Renal cortical epithelial cell (primary cell): ENCODE results near the gene INSL6. TPM values are rescaled to one million over a fixed set of nuclear protein-coding genes. Genes with fewer than 3 reads are reported as not detected.
A peak's percentile ranks its signal among the peaks of the same experiment; 100 is the strongest.
"Not testable (repeated sequence)": the region's sequence is repeated elsewhere in the genome, so short reads cannot be mapped to it uniquely, and the experiment has no call there.

Source experiments
- DNase-seq: peaks from one replicate; pipeline ENCODE4 v3.0.0-alpha.2; 2011; ENCODE audit warnings: low read depth
- total RNA-seq: library from RNA; depleted of rRNA; stranded (reverse); fragments of >200 nt; gene quantifications from 2 replicates; pipeline ENCODE4 v1.2.3, GENCODE V29; 2014

Gene INSL6, protein sequence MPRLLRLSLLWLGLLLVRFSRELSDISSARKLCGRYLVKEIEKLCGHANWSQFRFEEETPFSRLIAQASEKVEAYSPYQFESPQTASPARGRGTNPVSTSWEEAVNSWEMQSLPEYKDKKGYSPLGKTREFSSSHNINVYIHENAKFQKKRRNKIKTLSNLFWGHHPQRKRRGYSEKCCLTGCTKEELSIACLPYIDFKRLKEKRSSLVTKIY
- not detected in 2 replicates for total RNA-seq

DNA sequence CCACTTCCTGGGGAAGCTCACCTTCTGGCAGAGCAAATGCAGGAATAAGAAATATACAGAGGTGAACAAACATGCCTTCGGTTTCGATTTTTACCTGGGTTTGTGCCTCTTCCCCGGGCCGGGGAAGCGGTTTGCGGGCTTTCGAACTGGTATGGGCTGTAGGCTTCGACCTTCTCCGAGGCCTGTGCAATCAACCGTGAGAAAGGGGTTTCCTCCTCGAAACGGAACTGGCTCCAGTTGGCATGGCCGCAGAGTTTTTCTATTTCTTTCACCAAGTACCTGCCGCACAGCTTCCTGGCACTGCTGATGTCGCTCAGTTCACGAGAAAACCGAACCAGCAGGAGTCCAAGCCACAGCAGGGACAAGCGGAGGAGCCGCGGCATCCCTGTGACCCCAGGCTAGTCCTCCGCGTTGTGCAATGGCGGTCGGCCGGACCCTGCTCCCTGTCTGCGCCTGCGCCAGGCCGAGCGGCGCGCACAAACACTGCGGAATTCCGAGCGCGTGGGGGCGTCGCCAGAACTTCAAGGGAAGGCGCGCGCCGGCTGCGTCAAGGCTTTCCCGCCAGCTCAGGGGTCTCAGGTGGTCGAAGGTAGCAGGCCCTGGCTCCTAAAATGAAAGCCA lies at the start of gene INSL6:
Gene INSL6, minus strand, starts transcription at position 420 of the 621 bp plus-strand sequence. Its CDS starts 37 bp downstream, at position 383.
- no peak for DNase-seq

DNA sequence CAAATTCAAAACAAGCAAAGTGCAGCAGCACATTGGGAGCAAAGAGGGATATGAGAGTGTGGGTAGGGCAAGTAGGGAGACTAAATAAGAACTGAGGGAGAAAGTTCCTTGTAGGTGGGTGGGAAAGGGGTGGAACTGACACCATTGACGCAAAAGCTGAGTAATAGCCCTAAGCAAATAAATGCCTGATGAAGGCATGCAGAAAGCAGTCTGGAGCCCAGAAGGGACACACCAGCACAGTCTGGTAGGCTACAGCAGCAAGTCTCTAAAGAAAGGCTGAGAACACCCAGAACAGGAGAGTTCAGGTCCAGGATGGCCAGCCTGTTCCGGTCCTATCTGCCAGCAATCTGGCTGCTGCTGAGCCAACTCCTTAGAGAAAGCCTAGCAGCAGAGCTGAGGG lies 45.8 kb upstream of the INSL6 start, which contains the start of gene INSL4:
Gene INSL4, plus strand, starts transcription at position 208 of the 400 bp plus-strand sequence. Its CDS starts 105 bp downstream, at position 313.
- DNase-seq, result peak; percentile 16

DNA sequence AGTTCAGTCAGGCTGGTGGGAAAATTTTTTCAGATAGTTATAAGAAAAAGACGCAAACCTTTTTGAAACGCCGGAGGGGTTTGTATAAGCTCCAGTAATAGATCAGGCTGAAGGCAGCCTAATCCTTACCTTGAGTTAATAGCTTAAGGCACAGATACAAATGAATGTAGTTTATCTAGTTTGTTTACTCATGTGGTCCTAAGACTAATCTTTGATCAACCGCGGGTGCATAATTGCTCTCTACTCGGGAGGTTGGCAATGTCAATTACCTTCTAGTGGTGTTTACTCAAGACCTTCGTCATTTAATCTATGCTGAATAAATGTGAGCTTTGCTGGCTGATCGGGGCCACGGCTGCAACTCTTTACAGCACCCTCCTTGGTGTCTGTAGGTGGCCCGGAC lies 45.1 kb upstream of the INSL6 start:
- DNase-seq, result no peak

DNA sequence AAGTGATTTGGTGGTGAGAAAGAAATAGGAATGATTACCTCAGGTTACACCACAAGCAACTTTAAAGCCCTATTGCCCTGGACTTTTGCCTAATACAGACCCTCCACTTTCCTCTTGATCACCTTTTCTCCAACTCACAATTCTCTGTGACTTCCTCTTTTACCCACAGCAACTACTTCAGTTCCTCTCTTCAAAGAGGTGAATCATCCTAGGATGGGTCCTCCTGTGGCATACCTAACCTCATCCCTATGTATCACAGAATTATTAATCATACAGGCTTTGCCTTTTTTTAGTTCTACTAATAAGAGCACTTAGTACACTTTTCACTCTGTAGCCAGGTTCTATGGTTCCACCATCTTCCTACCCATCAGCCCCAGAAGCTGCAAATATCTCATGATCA lies 19.6 kb upstream of the INSL6 start:
- no peak for DNase-seq

DNA sequence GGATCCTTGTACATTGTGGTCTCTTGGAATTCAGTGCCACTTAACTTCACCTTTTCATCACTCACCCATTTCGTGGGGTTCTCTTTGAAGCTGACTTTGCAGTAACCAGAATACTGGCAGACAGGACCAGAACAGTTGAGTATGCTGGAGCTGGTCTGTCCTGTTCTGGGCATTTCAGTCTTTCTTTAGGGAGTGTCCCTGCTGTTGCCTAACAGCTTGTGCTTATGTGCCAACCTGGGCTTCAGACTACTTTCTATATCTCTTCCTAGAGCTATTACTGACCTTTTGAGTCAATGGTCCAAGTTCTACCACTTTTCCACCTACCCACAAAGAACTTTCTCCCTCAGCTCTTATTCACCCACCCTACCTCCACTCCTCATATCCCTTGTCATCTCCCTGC lies 10.0 kb upstream of the INSL6 start:
- no peak for DNase-seq

DNA sequence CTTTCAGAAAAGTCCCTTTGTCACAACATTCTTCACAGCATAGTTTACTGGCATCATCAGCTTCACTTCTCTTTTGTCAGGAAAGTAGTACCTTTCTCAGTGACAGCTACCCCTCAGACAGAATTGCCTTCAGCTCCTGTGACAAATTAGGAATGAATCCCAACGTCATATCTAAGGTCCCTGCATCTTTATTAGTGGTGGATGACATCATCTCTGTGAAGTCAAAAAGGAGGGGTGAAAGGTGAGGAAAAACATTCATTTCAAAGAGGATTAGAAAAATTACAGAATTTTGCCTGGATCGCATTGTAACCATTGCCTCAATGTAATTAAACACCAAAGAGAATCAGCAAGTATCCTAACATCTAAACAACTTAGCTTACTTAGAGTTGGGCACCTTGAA lies 7.9 kb upstream of the INSL6 start:
- no peak for DNase-seq

DNA sequence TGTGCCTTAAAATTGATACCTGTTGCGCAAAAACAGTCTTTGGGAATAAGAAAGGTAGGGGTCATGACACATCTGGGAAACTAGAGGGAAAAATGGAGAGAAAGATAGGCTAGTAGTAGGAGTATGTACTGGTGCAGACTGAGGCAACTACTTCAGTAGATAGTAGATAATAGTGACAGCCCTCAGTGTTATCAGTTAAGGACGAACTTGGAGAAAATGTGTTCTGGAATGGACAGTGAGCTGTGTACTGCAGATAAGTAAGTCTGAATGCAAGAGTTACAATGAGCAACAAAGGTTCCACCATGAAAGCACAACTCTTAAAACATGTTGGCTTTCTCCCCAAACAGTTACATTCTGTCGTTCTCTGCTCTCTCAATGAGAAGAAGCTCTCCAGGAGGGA lies 6.5 kb upstream of the INSL6 start:
- DNase-seq, result no peak

DNA sequence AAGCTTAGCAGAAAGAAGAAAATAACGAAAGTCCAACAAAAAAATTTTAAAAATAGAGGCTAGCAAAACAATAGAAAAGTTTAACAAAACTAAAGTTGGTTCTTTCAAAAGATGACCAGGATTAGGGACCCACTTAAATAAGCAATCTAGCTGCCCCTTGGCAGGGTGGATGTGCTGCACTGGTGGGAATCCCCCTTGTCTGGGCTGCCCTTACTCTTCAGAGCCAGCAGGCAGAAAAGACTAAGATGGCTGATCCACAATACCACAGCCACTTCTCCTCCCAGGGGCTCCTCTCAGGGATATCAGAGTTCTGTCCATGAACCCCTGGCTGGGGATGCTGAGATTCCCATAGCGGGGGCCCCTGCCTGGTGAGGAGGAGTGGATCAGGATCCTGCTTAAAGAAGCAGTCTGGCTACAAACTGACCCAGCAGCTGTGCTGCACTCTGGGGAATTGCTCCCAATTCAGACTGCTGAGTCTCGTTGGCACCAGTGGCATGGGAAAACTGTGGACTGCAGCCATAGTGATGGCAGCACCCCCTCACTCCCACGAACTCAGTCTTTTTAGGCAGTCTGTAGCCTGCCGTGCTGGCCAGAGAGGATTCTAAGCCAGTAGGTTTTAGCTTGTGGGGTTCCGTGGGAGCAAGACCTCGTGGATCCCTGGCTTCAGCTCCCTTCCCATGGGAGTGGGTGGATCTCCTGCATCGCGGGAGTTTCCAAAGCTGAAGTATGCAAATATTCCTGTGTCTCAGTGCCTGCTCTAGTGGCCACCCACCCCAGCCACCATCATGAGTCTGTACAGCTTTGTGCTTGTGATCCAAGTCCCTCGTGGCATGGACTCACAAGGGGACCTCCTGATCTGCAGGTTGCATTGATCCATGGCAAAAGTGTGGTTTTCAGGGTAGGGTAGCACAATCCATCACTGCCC lies 2.9 kb upstream of the INSL6 start:
- DNase-seq, result no peak

DNA sequence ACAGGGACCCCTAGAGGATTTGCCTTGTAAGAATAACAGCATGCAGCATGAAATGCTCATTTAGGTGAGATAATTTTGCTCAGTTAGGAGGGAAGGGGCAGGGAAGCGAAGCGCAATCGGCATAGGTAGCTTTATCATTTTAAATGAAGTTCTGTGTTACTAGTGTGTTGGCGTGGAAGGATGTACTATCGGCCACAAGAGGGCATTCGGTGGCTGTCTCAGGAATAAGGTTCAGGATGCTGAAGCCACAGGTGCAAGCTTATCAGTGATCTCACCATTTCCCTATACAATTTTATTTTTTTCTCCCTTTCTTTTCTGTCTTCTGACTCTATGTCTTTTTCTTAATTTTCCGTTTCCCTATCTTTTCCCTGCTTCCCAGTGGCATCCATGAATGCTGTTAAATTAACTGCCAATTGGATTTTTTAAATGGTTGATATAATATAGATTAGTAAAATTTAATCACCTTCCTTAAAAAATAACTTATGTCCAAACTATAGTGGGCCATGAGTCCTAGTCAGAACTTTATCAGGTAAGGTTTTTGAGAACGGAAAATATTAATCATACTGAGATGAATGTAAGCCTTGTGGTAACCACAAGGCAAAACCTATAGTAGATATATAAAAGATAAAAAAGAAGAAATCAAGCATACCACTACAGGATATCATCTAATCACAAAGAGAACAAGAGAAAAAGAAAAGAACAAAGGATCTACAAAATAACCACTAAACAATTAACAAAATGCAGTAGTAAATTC lies 1.2 kb upstream of the INSL6 start:
- peak; percentile 66 for DNase-seq

DNA sequence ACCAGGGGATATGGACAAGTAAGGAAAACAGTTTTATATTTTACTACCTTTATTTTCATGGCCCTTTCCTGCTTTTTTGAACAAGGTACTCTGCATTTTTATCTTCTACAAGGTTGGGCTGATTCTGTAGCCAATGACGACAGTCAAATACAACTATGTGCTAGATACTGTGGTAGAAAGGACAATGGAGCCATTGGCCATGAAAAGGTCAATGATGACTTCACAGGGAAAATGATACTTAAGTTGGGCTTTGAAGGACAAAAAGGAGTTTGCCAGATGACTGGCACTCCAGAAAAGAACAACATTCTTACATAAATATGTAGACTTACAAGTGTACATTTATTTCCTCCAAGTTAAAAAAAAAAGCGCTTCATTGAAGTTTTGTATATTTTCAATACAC lies 663 bp downstream of the INSL6 start:
- no peak for DNase-seq

DNA sequence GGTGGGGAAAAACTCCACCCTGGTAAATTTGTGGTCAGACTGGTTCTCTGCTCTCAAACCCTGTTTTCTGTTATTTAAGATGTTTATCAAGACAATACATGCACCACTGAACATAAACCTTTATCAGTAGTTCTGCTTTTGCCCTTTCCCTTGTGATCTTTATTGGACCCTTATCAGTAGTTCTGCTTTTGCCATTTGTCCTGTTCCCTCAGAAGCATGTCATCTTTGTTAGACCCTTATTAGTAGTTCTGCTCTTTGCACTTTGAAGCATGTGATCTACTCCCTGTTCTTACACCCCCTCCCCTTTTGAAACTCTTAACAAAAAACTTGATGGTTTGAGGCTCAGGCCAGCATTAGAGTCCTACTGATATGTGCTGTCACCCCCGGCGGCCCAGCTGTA lies 4.8 kb downstream of the INSL6 start:
- DNase-seq, result not testable (repeated sequence)

DNA sequence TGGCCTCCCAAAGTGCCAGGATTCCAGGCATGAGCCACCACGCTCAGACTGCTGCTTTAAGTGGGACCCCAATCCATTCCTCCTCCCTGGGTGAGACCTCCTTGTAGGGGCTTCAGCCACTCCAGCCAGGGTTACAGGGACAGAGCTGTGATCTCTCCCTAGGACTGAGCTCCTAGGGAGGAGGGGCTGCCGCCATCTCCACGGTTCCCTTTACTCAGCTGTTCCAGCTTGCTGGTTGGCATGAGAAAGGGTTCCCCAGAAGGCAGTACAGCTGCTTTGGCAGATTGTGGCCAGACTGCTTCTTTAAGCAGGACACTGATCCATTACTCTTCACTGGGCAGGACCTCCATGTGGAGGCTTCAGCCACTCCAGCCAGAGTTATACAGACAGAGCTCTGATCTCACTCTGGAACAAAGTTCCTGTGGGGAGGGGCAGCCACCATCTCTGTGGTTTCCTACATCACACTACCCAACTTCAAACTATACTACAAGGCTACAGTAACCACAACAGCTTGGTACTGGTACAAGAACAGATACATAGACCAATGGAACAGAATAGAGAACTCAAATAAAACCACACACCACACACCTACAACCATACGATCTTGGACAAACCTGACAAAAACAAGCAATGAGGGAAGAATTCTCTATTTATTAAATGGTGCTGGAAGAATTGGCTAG lies 7.2 kb downstream of the INSL6 start:
- no peak for DNase-seq

DNA sequence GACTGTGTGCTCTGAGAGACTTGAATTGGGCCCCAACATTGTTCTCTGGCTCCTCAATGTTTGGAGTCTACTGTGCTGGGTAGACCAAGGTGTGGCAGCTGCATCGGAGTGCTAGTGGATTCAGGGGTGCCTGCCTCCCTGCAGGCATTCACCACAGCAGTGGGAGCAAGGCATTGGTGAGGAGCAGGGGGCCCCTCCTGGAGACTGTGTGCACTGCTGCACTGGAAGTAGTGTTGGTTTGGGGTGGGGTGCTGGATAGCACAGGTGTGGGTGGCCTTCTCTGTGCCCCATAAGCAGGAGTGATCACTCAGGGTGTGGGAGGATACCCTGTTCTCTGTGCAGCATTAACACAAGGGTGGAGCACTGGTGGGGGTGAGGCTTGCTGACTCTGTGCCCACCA lies 39.2 kb downstream of the INSL6 start:
- no peak for DNase-seq

DNA sequence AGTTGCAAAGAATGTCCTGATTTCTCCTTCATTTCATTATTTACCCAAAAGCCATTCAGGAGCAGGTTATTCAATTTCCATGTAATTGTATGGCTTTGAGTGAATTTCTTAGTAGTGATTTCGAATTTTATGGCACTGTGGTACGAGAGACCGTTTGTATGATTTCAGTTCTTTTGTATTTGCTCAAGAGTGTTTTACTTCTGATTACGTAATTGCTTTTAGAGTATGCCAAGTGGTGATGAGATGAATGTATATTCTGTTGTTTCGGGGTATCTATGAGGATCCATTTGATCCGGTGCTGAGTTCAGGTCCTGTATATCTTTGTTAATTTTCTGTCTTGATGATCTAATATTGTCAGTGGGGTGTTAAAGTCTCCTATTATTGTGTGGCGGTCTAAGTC lies 41.2 kb downstream of the INSL6 start:
- no peak for DNase-seq

DNA sequence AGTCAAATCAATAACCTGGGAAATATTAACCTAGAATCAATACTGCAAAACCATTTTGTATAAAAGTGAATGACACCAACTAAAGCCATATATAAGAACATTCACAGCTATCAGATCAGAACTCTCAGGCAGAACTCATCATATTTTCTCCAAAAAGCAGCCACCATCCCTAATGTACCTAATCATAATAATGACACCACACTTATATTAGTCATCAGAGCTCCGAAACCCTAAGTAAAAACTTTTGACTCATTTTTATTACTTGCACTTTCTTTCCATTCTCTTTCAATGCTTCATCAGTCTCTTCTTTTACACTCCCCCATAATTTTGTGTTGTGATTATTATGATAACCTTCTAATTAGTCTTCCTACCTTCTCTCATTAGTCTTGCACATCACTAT lies 45.3 kb downstream of the INSL6 start:
- no peak for DNase-seq

DNA sequence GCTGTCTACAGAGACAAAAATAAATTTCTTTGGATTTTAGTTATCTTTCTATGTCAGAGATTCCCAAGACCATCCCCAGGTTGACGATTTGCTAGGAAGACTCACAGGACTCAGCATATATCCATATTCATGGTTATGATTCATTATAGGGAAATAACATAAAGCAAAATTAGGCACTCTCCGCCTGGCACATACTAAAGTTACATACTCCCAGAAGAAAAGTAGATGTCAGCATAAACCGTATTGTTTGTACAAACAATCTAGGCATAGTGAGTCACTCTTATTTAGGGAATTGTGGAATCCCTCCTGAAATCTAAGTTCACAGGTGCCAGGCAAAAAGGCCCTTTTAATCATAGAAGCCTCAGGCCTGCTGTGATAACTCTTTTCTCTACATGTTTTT lies 62.9 kb downstream of the INSL6 start:
- DNase-seq, result no peak

DNA sequence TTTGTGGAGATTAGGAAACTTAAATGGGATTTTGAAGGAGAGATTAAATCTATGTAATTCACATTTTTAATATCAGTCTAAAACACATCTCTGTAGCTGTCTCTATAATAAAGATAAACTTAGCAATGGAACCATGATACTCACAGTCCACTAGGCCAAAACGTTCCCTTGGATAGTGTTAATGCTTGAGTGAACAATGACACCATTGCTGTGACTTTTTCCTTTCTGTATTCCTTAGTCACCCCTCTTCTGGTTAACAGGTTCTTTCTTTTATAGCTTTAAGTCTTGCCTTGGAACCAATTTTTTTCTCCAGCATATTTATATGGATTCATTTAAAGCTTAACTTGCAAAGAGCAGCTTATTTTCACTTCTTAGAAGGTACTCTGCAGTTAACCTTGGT lies 63.3 kb downstream of the INSL6 start:
- peak; percentile 51 for DNase-seq

DNA sequence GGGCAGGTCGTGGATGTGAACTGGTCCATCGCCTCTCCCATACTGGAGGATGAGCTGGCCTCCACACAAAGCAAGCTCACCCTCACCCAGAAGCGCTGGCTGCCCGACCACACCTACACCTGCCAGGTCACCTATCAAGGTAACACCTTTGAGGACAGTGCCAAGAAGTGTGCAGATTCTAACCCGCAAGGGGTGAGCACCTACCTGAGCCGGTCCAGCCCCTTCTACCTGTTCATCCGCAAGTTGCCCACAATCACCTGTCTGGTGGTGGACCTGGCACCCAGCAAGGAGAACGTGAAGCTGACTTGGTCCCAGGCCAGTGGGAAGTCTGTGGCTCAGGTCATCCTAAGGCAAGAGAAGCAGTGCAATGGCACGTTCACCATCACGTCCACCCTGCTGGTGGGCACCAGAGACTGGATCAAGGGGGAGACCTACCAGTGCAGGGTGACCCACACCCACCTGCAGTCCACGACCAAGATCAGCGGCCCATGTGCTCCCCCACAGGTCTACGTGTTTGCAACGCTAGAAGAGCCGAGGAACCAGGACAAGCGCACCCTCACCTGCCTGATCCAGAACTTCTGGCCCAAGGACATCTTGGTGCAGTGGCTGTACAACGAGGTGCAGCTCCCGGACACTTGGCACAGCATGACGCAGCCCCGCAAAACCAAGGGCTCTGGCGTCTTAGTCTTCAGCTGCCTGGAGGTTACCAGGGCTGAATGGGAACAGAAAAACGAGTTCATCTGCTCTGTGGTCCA lies 71.3 kb downstream of the INSL6 start:
- no peak for DNase-seq
